B cell (primary cell): ENCODE results near the gene BSDC1. TPM values are rescaled to one million over a fixed set of nuclear protein-coding genes. Genes with fewer than 3 reads are reported as not detected.

ENCODE experiments used
- ATAC-seq: fragments of 200-7000 bp; cut with Tn5 transposase; one replicate; pipeline ENCODE4 v1.10.0; 2021; ENCODE audit warnings: low read depth, mild to moderate bottlenecking, moderate number of reproducible peaks, moderate library complexity
- CTCF ChIA-PET: fragments of 350-600 bp; sonication (Branson Sonifier 250); formaldehyde crosslinking; loops from one replicate; lab custom pipeline; 2021; ENCODE audit warnings: antibody characterized with exemption, inconsistent platforms; lab: Charles Lee
- POLR2A ChIA-PET: fragments of 350-600 bp; sonication (Branson Sonifier 250); formaldehyde crosslinking; loops from one replicate; lab custom pipeline; 2021; ENCODE audit warnings: antibody characterized with exemption; lab: Charles Lee
- DNase-seq: peaks from one replicate; pipeline ENCODE4 v3.0.0; 2013
- H2AFZ ChIP-seq: 2 replicates; pipeline ENCODE4 v1.6.1; 2012; ENCODE audit warnings: mild to moderate bottlenecking, low read depth, low read length; ENCODE audit not compliant: insufficient read depth, poor library complexity, severe bottlenecking
- H3K27ac ChIP-seq, 2 donors: 1 replicate in 1 of 2; 2 replicates in 1 of 2; pipeline ENCODE4 v1.5.1; 2012 to 2013; ENCODE audit warnings: low read length in 2 of 2, mild to moderate bottlenecking in 2 of 2, moderate library complexity in 1 of 2
- H3K27me3 ChIP-seq, 4 experiments: fragments of 200-600 bp in 1 of 4; sonication (generic) in 1 of 4; replicated peaks in 1 of 4; 1 replicate in 2 of 4; 2 replicates in 2 of 4; pipeline versions ENCODE4 v1.6.1 to v1.7.0; 2013 to 2016; ENCODE audit warnings: low read length in 3 of 4, mild to moderate bottlenecking in 2 of 4, mixed read lengths in 1 of 4, moderate library complexity in 1 of 4; ENCODE audit not compliant: insufficient read depth in 4 of 4, control insufficient read depth in 3 of 4; ENCODE audit errors: control extremely low read depth in 1 of 4
- H3K36me3 ChIP-seq, 2 experiments: replicated peaks in 1 of 2; 1 replicate in 1 of 2; 2 replicates in 1 of 2; pipeline versions ENCODE4 v1.6.1 to v1.7.1; 2013; ENCODE audit warnings: low read length in 1 of 2; ENCODE audit not compliant: insufficient read depth in 2 of 2, control insufficient read depth in 1 of 2; ENCODE audit errors: control extremely low read depth in 1 of 2, extremely low read depth in 1 of 2
- H3K4me1 ChIP-seq, 2 donors: fragments of 200-600 bp in 1 of 2; sonication (generic) in 1 of 2; 1 replicate in 1 of 2; 2 replicates in 1 of 2; pipeline versions ENCODE4 v1.5.1 to v1.6.1; 2013 to 2017; ENCODE audit warnings: low read length in 2 of 2; ENCODE audit not compliant: control insufficient read depth in 2 of 2, insufficient read depth in 2 of 2
- H3K4me2 ChIP-seq: replicated peaks from 2 replicates; pipeline ENCODE3; 2012; ENCODE audit warnings: mild to moderate bottlenecking, low read depth, low read length; ENCODE audit not compliant: poor library complexity, severe bottlenecking
- H3K4me3 ChIP-seq, 5 experiments: fragments of 200-600 bp in 1 of 5; sonication (generic) in 1 of 5; 1 replicate in 3 of 5; 2 replicates in 2 of 5; pipeline versions ENCODE4 v1.5.1 to v1.7.0; 2011 to 2016; ENCODE audit warnings: low read length in 4 of 5, mild to moderate bottlenecking in 4 of 5, low read depth in 2 of 5, control low read depth in 1 of 5, moderate library complexity in 1 of 5; ENCODE audit not compliant: insufficient read depth in 1 of 5; ENCODE audit errors: control extremely low read depth in 1 of 5, extremely low read depth in 1 of 5
- H3K79me2 ChIP-seq: fragments of 200-600 bp; sonication (generic); one replicate; pipeline ENCODE4 v1.6.0; 2016; ENCODE audit warnings: low read length; ENCODE audit not compliant: control insufficient read depth, insufficient read depth
- H3K9ac ChIP-seq: fragments of 200-600 bp; sonication (generic); 2 replicates; pipeline ENCODE4 v1.6.1; 2017; ENCODE audit warnings: mild to moderate bottlenecking, low read length, moderate library complexity
- H3K9me3 ChIP-seq, 3 donors: one replicate each; pipeline versions ENCODE4 v1.6.1 to v1.7.1; 2013; ENCODE audit warnings: low read length in 2 of 3; ENCODE audit not compliant: control insufficient read depth in 2 of 3, insufficient read depth in 1 of 3; ENCODE audit errors: control extremely low read depth in 1 of 3
- H4K20me1 ChIP-seq: 2 replicates; pipeline ENCODE4 v1.6.0; 2012; ENCODE audit warnings: mild to moderate bottlenecking, low read length; ENCODE audit not compliant: insufficient read depth, control insufficient read depth, poor library complexity, severe bottlenecking
- H3K27ac Mint-ChIP-seq: one replicate; pipeline ENCODE4 v1.8.0; 2021; ENCODE audit warnings: mixed read lengths
- H3K27me3 Mint-ChIP-seq: one replicate; pipeline ENCODE4 v1.8.0; 2021; ENCODE audit warnings: mixed read lengths
- H3K4me1 Mint-ChIP-seq: one replicate; pipeline ENCODE4 v1.8.0; 2021; ENCODE audit warnings: mixed read lengths
- H3K4me3 Mint-ChIP-seq: one replicate; pipeline ENCODE4 v1.8.0; 2021; ENCODE audit warnings: mixed read lengths
- H3K9me3 Mint-ChIP-seq: one replicate; pipeline ENCODE4 v1.8.0; 2022; ENCODE audit warnings: mixed read lengths; ENCODE audit not compliant: insufficient read depth
- EZH2 ChIP-seq: IDR thresholded peaks from 2 replicates; pipeline ENCODE4 v1.6.1; 2012; ENCODE audit warnings: borderline replicate concordance, low read depth, mild to moderate bottlenecking, moderate library complexity, low read length; ENCODE audit not compliant: insufficient read depth, poor library complexity, severe bottlenecking
- WGBS: methylation state at CpG from one replicate; pipeline ENCODE4 v1.1.5; 2013; ENCODE audit warnings: missing lambda C conversion rate; ENCODE audit not compliant: insufficient coverage; 5-methylcytosine and 5-hydroxymethylcytosine counted together
- intact Hi-C: fragments of 100-400 bp; cut with micrococcal nuclease; formaldehyde crosslinking; loops from one replicate; pipeline ENCODE4 v1.10.0; 2022
- polyA plus RNA-seq: library from polyadenylated mRNA; depleted of rRNA; stranded (reverse); fragments of >200 nt; gene quantifications from 2 replicates; pipeline ENCODE4 v1.2.3, GENCODE V29; 2012
- total RNA-seq, 2 donors: library from RNA; stranded (reverse); fragments of 120-200 nt in 1 of 2; gene quantifications; 1 replicate in 1 of 2; 2 replicates in 1 of 2; pipeline versions ENCODE4 v1.2.3 to v1.2.4, GENCODE V29; 2013 to 2022
- TF ChIP-seq, protein P1 (sequence below): fragments of 200-600 bp; IDR thresholded peaks from one replicate; pipeline ENCODE4 v1.8.0; 2022; ENCODE audit warnings: antibody characterized with exemption, mild to moderate bottlenecking

The BSDC1 gene
- total and polyA plus RNA-seq, 2 donors (not counting 1 experiment from before 2014, with no cell fraction given) = 54.5 to 117 TPM

DNA sequence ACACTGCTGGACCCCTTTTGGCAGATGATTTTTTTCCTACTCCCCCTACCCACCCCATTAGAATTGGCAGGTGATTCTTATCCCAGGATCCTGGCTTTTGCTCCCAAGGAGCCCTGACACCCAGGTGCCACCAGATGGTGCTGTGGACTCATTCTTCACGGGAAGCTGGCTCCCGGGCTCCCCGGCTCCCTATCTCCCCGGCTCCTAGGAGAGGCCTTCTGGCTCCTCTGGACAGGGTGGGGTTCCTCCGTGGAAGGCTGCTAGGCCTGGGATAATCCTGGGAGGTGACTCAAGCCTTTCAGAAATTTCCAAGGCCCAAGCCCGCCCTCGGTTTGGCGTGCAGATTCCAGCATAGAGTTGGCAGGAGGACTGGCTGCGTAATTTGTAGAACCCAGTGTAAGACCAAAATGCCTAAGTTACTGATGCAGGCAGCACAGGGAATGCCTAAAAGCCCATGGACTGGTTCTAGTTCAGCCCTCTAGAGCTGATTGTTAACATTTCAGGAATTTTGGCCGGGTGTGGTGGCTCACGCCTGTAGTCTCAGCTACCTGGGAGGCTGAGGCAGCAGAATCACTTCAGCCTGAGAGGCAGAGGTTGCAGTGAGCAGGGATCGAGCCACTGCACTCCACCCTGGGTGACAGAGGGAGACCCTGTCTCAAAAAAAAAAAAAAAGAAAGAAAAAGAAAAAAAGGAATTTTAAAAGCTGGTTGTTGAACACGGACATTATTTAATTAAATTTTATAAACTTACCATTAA lies 6.8 kb upstream of the BSDC1 start:
- WGBS = 68% methylated on average over 8 of the region's 13 CpGs
- ATAC-seq (peak; percentile 69), DNase-seq (peak; percentile 64)
- H3K79me2 ChIP-seq = no peaks in the 10 kb centered on the region
- peaks cover 2% of the 10 kb centered on the region for H3K4me1 Mint-ChIP-seq
- no peak overlapping the region for H3K27ac ChIP-seq
- no peaks in the 10 kb centered on the region for H3K9me3 ChIP-seq
- no peaks in the 10 kb centered on the region for H3K36me3 ChIP-seq
- H3K4me3 ChIP-seq = no peak overlapping the region
- no peaks in the 10 kb centered on the region for H3K9me3 Mint-ChIP-seq
- H3K27me3 ChIP-seq = no peaks in the 10 kb centered on the region
- TF ChIP-seq EZH2 = no peak
- TF ChIP-seq, protein P1, sequence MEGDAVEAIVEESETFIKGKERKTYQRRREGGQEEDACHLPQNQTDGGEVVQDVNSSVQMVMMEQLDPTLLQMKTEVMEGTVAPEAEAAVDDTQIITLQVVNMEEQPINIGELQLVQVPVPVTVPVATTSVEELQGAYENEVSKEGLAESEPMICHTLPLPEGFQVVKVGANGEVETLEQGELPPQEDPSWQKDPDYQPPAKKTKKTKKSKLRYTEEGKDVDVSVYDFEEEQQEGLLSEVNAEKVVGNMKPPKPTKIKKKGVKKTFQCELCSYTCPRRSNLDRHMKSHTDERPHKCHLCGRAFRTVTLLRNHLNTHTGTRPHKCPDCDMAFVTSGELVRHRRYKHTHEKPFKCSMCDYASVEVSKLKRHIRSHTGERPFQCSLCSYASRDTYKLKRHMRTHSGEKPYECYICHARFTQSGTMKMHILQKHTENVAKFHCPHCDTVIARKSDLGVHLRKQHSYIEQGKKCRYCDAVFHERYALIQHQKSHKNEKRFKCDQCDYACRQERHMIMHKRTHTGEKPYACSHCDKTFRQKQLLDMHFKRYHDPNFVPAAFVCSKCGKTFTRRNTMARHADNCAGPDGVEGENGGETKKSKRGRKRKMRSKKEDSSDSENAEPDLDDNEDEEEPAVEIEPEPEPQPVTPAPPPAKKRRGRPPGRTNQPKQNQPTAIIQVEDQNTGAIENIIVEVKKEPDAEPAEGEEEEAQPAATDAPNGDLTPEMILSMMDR = peak; percentile 79
- peak overlapping the region; percentile 50 for H3K4me2 ChIP-seq
- H3K4me1 ChIP-seq = peaks cover 0 to 3% of the 10 kb centered on the region in 2 donors
- peak overlapping the region; percentile 52 for H2AFZ ChIP-seq
- H3K4me3 Mint-ChIP-seq = peak overlapping the region; percentile 13
- H3K27me3 Mint-ChIP-seq = peaks cover 3% of the 10 kb centered on the region
- H3K27ac Mint-ChIP-seq = no peak overlapping the region
- H3K9ac ChIP-seq = no peak overlapping the region
- no peaks in the 10 kb centered on the region for H4K20me1 ChIP-seq
- ChIA-PET POLR2A (interaction anchor here (0.6 to 0.7 kb wide), 3 partner anchors 65 to 330 kb away, joined by 3 to 4 read pairs (median 3); partner anchors contain the start of gene MARCKSL1), CTCF (interaction anchor here (0.6 to 5.1 kb wide), 35 partner anchors 8 to 492 kb away, joined by 3 to 76 read pairs (median 4); partner anchors contain the start of genes FAM167B, IQCC, KPNA6 and MARCKSL1)
- intact Hi-C loops = loop anchor here (2.0 kb wide), 2 partner anchors 14 to 472 kb away; no protein-coding TSS in a partner anchor

DNA sequence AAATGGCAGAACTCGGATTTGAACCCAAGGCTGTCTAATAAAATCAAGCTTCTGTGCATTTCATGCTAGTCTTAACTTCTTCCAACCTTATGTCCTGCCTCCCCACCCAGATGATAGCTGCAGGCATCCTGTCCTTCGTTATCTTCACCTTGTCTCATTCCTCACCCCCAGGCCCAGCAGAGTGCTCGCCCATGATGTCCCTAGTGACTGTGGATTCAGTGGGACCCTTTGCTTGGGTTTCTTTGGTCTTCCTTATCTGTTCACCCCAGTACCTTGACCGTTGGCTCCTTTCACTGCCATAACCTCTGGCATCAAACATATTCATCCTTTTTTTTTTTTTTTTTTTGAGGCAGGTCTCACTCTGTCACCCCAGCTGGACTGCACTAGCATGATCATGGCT lies 5.6 kb upstream of the BSDC1 start:
- POLR2A ChIA-PET = no interaction called here
- H3K4me1 ChIP-seq = peaks cover 4 to 7% of the 10 kb centered on the region in 2 donors
- H3K9me3 ChIP-seq = no peaks in the 10 kb centered on the region
- DNase-seq (no peak), ATAC-seq (no peak)
- H3K79me2 ChIP-seq = no peaks in the 10 kb centered on the region
- Mint-ChIP-seq H3K4me3 (no peak overlapping the region), H3K4me1 (peaks cover 11% of the 10 kb centered on the region), H3K27ac (no peak overlapping the region), H3K9me3 (no peaks in the 10 kb centered on the region), H3K27me3 (peaks cover 3% of the 10 kb centered on the region)
- CTCF ChIA-PET = interaction anchor here (0.6 to 5.1 kb wide), 13 partner anchors 10 to 385 kb away, joined by 3 to 76 read pairs (median 4); no protein-coding TSS in a partner anchor
- WGBS = 89% methylated on average over 4 of the region's 4 CpGs
- H3K27ac ChIP-seq = no peak overlapping the region
- no peak overlapping the region for H2AFZ ChIP-seq
- TF ChIP-seq, protein P1 = no peak
- no peak for TF ChIP-seq EZH2
- H3K4me3 ChIP-seq = no peak overlapping the region
- H3K27me3 ChIP-seq = no peaks in the 10 kb centered on the region
- H4K20me1 ChIP-seq = no peaks in the 10 kb centered on the region
- no peak overlapping the region for H3K4me2 ChIP-seq
- intact Hi-C loops = loop anchor here (2.0 kb wide), 2 partner anchors 15 to 473 kb away; no protein-coding TSS in a partner anchor
- no peaks in the 10 kb centered on the region for H3K36me3 ChIP-seq
- H3K9ac ChIP-seq = no peak overlapping the region
